ENCODE measurements around the gene GCNT4. TPM values are rescaled to one million over a fixed set of nuclear protein-coding genes. Genes with fewer than 3 reads are reported as not detected.

The GCNT4 gene
- total and polyA plus RNA-seq, 10 donors = 0.37 to 3.8 (median 2.1) TPM

- Histone ChIP-seq H3K4me1 (no peaks in the 10 kb centered on the region), H3K27me3 (replicated peaks in 1 of 7) (no peaks in the 10 kb centered on the region), H3K9me3 (no peaks in the 10 kb centered on the region), H3K27ac (no peak overlapping the region), H3K4me3 (no peak overlapping the region), H3K36me3 (no peaks in the 10 kb centered on the region)
- intact Hi-C loops (cut with DNase I; ENCODE audit: low total_unique reads) = no loop called here
- no peak for DNase-seq
- TF ChIP-seq CTCF (IDR thresholded peaks at IDR 0.05 in 8 of 11, conservative IDR thresholded peaks at IDR 0.05 in 3 of 11) (no peak), POLR2A (IDR thresholded peaks at IDR 0.05) (no peak), POLR2AphosphoS5 (IDR thresholded peaks at IDR 0.05) (no peak)
Measured at GRCh38 chr5:75072061-75072460, 19.7 kb upstream of the GCNT4 start.

DNA sequence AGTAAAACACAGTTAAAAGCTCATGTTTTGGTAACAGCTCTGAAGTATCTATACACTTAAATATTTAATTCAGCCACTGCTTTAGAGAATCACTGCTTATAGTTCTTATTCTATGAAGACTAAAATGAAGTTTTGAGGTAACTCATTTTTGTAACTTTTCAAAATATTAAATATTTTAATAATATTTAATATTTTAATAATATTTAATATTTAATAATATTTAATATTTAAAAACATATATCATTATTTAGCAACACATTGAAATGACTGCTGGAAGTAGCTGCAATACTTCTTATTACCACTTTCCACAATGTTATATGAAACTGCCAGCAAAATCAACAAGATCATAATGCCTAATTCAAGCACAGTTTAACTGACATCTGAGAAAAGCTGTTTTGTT lies 18.7 kb upstream of the GCNT4 start:
- H3K27me3 ChIP-seq (replicated peaks in 1 of 7) = no peaks in the 10 kb centered on the region
- H3K27ac ChIP-seq = no peak overlapping the region
- H3K36me3 ChIP-seq = no peaks in the 10 kb centered on the region
- TF ChIP-seq POLR2A (IDR thresholded peaks at IDR 0.05) (no peak), POLR2AphosphoS5 (IDR thresholded peaks at IDR 0.05) (no peak), CTCF (IDR thresholded peaks at IDR 0.05 in 8 of 11, conservative IDR thresholded peaks at IDR 0.05 in 3 of 11) (no peak)
- intact Hi-C loops (cut with DNase I; ENCODE audit: low total_unique reads) = no loop called here
- no peaks in the 10 kb centered on the region for H3K9me3 ChIP-seq
- no peaks in the 10 kb centered on the region for H3K4me1 ChIP-seq
- no peak for DNase-seq
- no peak overlapping the region for H3K4me3 ChIP-seq

DNA sequence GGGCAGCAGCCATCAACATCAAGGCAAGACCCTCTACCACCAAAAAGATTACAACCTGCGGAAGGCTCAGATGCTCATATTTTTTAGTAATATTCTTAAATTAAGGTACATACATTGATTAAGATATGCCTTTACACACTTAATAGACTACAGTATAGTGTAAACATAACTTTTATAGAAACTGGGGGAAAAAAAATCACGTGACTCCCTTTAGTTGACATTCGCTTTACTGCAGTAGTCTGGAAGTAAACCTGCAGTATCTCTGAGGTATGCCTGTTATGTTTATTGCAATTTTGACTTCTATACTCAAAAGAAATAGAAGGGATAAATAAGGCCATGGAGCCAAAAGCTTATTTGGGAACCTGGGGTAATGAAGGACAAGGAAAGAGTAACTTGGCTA lies 15.1 kb upstream of the GCNT4 start:
- Histone ChIP-seq H3K4me3 (no peak overlapping the region), H3K36me3 (no peaks in the 10 kb centered on the region), H3K4me1 (no peaks in the 10 kb centered on the region), H3K27ac (no peak overlapping the region), H3K27me3 (replicated peaks in 1 of 7) (no peaks in the 10 kb centered on the region), H3K9me3 (no peaks in the 10 kb centered on the region)
- DNase-seq = no peak
- 88 to 98% (median 93%) methylated on average over 3 of the region's 3 CpGs for whole genome bisulfite sequencing, 5 donors
- intact Hi-C loops (cut with DNase I; ENCODE audit: low total_unique reads) = no loop called here
- TF ChIP-seq POLR2A (IDR thresholded peaks at IDR 0.05) (no peak), CTCF (IDR thresholded peaks at IDR 0.05 in 8 of 11, conservative IDR thresholded peaks at IDR 0.05 in 3 of 11) (no peak), POLR2AphosphoS5 (IDR thresholded peaks at IDR 0.05) (no peak)

GRCh38 chr5:75062925-75063531 lies 10.7 kb upstream of the GCNT4 start:
- Histone ChIP-seq H3K36me3 (no peaks in the 10 kb centered on the region), H3K9me3 (no peaks in the 10 kb centered on the region), H3K27ac (no peak overlapping the region), H3K27me3 (replicated peaks in 1 of 7) (no peaks in the 10 kb centered on the region), H3K4me3 (no peak overlapping the region), H3K4me1 (peaks cover 0 to 2% (median 0%) of the 10 kb centered on the region in 6 donors)
- 77 to 86% (median 80%) methylated on average over 2 of the region's 2 CpGs for WGBS, 5 donors
- TF ChIP-seq CTCF (IDR thresholded peaks at IDR 0.05 in 8 of 11, conservative IDR thresholded peaks at IDR 0.05 in 3 of 11) (no peak), POLR2A (IDR thresholded peaks at IDR 0.05) (no peak), POLR2AphosphoS5 (IDR thresholded peaks at IDR 0.05) (no peak)
- DNase-seq = no peak
- intact Hi-C loops (cut with DNase I; ENCODE audit: low total_unique reads) = no loop called here

All from spleen (tissue), 11 donors.